ENCODE results near the gene HOXC10.

The HOXC10 gene

GRCh38 chr12:53992377-53992889, 7.5 kb downstream of the HOXC10 start:
- no peak for FAIRE-seq

- FAIRE-seq = no peak
These were observed 8.4 kb downstream of the HOXC10 start for GRCh38 chr12:53993162-53994008.

GRCh38 chr12:53994009-53994263, 9.0 kb downstream of the HOXC10 start:
- FAIRE-seq = no peak

DNA sequence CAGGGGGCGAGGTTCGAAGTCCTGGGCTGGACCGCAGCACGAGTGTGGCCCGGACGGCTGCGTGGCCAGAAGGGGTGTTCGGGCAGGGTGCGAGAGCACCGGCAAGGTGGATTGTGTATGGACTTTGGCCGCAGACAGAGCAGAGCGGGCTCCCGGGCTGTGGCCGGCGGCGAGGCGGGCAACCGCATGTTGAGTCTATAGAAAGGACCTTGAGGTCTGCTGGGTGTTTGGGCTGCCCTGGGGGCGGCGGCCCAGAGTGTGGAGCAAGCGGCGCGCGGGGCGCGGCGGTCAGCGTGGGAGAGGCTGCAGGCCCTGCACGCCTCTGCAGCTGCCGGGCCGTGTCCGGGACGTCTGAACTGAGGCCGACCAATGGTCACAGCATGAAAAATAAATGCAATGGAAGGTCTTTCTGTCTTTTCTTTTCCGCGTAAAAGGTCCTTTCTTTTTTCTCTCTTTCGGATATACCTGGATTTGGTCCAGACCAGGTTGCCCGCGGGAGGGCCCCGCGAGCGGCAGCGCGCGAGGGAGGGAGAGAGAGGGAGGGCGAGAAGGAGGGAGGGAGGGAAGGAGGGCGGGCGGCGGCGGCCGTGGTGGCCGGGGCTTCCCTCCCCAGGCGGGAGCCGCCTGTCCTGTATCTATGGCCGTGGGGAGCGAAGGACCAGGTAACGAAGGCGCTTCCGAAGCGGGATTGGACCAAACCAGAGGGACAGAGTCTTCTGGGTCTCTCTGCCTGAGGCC, 9.5 kb downstream of the HOXC10 start:
- no peak for FAIRE-seq

DNA sequence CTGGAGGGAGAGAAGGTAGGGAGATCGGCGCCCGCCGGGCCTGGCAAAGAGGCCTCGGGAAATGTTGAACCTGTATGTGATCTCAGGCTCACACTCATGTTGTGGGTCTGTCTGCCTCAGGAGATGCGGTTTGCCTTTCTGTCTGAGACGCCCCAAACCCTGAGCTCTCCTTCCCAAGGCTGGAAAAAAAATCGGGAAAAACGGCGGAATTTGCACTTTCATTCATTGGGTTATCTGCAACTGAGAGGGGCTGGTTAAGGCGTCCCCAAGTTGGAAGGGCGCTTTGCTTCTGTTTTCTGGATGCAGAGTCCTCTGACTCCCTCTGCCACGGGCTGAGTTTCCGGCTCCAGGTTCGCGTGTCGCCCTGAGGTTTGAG, 10.0 kb downstream of the HOXC10 start:
- FAIRE-seq = no peak

- FAIRE-seq = no peak
These were observed 10.7 kb downstream of the HOXC10 start for GRCh38 chr12:53995378-53996239.

DNA sequence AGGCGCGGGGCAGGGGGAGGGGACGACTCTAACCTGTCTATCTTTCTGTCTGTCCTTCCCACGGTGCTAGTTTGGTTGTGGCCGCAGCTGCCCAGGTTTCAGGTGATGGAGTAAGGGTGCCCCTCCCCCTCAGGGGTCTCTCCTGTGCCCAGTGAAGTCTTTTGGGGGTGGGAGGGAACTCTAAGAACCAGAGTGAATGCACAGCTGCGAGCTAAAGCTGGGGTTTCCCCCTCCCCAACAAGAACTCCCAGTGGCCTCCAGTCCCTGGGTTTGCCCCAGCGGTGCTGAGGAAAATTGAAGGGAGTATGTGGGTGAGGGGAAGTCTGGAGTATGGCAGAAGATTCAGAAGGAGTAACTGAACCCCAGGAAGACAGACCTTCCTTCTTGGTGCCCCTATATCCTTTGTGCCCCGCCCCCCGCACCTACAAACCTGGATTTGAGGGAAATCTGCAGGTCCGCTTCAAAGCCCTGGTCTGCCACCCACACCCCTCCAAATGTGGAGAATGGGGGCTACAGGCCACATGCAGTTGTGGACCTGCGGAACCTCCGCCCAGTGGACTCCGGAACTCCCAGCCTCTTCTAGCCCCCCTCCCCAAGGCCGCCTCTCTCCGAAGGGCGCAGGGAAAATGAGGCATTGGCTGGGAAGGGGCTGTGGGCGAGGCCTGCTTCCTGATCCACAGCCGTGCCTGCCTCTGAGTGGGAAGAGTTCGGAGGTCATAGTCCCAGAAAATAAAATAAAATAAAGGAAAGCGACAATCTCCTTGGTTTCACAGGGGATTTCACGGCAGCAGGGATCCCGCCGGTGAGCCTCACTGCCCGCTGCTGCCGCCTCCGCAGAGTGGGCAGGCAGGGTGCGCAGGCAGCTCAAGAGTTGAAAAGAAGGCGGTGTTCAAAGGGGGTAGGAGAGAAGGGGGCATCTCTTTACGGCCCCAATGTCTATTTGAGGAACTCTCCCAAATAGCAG, 11.6 kb downstream of the HOXC10 start:
- FAIRE-seq = no peak

DNA sequence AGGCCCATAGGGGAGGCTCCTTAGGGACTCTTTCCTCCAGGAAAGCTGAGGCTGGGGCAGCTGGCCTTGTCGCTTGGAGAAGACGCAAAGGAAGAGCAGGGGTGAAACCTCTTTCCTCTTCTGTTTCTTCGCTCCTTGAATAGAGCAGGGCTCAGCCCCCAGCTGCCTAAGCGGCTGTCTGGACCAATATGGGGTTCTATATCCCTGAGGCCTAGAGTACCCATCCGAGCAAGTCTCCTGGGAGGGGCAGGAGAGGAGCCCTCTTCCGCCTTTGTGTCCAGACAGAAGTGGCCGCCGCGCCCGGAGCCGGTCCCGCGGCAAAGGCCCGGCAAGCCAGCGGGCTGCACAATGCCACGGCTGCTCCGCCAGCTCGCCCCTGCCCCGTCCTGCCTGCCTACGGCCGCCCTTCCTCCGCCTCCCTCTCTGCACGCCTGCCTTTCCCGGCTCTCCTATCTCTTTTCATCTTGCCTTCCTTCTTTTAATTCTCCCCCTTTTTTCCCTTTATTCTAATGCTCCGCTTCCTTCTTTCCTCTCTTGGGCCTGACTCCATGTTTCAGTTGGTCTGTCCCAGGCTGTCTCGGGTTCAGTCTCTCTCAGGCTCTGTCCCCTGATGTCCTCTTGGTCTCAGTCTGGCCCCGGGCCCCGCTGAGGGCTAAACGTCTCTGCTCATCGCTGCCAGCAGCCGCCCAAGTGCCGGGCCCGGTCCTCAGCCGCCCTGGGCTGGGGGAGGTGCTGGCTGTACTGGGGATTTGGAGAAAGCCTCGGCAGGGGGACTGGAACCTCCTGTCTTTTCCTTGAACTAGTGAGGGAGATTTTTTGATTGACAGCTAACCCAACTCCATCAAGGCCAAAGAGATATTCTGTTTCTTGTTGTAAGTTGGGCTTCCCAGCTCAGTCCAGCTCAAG, 12.5 kb downstream of the HOXC10 start:
- no peak for FAIRE-seq

DNA sequence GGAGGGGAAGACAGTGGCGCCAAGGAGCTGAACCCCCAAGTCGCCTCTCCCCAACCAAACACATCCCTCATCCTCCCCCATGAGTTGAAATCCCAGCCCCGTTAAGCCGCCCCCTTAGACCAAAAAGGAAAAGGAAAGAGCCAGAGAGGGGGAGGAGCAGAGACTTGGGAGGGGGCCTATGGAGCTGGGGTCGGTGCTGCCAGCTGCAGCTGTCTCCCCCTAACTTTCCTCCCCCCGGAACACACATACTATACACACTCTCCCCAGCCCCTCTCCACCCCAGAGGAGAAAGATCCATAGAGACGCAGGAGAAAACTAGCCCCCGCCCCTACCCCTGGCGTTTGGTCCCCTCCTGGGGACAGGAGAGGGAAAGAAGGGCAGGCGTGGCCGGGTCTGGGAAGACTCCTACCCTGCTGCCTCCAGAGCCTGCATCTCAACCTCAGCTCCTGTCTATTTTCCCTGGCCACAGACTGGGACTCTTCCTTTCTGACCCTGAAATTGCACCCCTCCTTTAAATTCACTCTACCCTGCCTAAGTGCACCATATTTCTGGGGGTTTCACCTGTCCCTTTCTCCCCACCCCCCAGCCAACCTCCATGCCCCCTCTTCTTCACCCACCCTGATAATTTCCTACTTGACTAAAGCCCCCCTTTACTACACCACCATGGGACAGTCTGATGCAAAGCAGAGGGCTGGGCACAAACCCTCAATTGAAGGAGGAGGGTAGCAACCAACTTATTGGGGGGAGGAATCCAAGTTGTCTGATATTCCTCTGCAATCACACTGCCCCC, 13.4 kb downstream of the HOXC10 start:
- FAIRE-seq = no peak

- FAIRE-seq = no peak
These were observed 13.9 kb downstream of the HOXC10 start for GRCh38 chr12:53998900-53999236.

DNA sequence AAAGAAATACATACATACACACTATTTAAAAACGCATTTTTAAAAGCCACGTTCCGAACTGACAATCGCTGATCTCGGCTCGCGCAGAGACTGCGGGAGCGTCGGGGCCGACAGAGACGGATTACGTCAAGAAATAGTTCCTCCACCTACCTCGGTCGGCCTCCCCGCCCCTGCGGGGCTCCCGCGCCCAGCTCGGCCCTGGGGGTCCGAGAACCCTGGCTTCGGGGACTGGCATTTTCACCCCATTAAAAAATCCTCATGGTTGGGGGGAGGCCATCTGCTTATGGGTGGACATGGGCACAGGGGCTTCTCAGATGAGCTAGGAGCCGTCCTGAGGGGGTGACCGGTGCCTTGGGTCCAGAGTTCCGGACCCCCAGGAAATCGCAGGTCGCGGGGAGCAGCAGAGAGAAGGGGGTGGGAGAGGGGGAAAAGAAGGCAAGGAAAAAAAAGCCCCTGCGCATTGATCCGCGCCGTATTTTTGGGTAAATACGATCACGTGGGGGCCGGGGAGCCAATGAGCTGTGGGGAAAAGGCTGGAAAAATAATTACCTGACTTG, 14.7 kb downstream of the HOXC10 start:
- FAIRE-seq = no peak

- FAIRE-seq = no peak
These were observed 15.5 kb downstream of the HOXC10 start, which contains the start of gene HOXC9 for GRCh38 chr12:54000116-54001114. HOXC9 (plus strand) TSS chr12:54000161; CDS start chr12:54000189, 28 bp downstream.

GRCh38 chr12:54001283-54002187, 16.6 kb downstream of the HOXC10 start:
- no peak for FAIRE-seq

- no peak for FAIRE-seq
These were observed 17.4 kb downstream of the HOXC10 start for GRCh38 chr12:54002278-54002914.

- no peak for FAIRE-seq
These were observed 18.0 kb downstream of the HOXC10 start for GRCh38 chr12:54002915-54003389.

GRCh38 chr12:54003625-54004024, 18.7 kb downstream of the HOXC10 start:
- FAIRE-seq = no peak

Measured in islet of Langerhans (tissue), 1 donor.